22Rv1 (cell line): ENCODE results near the gene CCM2.

Experiments used
- H3K27ac ChIP-seq: fragments of 450-650 bp; 2 replicates; pipeline ENCODE4 v1.5.1; 2017
- ZFX ChIP-seq: fragments of 450-650 bp; IDR thresholded peaks from 2 replicates; pipeline ENCODE4 v1.6.1; 2017; ENCODE audit warnings: antibody characterized with exemption, borderline replicate concordance
- TF ChIP-seq, protein P1 (sequence below): fragments of 450-650 bp; IDR thresholded peaks from 2 replicates; pipeline ENCODE4 v1.5.1; 2017; ENCODE audit warnings: mild to moderate bottlenecking

CCM2 gene

DNA sequence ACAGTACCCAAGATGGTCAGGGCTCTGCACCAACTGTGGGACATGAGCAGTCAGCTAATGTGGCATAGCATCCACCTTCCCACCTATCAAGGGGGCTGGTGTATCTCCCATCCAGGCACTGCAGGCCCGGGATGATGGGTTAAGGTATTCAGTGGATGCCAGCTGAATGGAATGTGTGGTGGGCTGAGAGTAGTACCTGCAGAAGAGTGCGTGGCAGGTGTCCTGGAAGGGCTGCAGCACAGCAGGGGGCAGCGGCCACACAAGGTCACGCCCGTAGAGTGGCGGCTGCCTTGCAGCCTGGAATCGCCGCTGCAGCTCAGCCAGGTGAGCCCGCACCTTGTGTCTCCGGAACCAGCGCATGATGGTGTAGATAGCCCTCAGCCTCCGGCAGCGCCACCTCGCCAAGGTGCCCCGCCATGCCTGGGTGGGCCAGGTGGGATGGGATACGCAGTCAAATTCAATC is 34.5 kb upstream of the CCM2 start:
- no peak overlapping the region for H3K27ac ChIP-seq
- TF ChIP-seq, protein P1, sequence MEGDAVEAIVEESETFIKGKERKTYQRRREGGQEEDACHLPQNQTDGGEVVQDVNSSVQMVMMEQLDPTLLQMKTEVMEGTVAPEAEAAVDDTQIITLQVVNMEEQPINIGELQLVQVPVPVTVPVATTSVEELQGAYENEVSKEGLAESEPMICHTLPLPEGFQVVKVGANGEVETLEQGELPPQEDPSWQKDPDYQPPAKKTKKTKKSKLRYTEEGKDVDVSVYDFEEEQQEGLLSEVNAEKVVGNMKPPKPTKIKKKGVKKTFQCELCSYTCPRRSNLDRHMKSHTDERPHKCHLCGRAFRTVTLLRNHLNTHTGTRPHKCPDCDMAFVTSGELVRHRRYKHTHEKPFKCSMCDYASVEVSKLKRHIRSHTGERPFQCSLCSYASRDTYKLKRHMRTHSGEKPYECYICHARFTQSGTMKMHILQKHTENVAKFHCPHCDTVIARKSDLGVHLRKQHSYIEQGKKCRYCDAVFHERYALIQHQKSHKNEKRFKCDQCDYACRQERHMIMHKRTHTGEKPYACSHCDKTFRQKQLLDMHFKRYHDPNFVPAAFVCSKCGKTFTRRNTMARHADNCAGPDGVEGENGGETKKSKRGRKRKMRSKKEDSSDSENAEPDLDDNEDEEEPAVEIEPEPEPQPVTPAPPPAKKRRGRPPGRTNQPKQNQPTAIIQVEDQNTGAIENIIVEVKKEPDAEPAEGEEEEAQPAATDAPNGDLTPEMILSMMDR: no peak
- no peak for TF ChIP-seq ZFX

DNA sequence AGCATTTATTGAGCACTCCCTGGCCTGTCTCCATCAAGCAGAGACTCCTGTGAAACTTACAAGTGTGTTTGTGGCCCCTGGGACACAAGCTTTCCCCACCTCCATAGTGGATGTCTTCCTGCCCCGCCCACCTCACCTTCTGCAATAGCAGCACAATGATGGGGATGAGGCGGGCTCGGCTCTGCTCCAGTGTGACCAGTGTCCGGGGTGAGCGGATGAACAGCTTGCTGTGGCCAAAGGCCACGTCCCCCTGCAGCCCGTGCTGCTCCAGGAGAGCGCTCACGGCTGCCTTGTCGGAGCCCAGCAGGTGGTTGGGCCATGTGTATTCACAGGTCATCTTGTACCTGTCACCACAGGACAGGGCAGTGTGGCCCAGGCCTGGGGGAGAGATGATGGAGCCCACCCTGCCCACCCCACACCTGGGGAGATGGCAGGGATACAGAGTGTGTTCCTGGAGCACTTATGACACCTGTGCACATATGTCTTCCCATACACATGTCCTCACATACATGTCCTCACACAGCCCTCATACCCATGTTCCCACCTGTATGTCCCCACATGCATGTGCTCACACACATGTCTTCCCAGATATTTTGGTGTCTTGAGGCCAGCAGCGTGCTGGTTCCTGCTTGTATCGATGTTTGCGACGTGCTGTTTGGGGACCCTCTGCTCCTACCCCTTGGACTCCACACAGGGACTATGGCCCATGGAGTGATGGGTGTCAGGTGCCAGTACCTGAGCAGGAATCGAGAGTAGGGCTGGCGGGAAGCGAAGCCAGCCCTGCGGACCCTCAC is 33.9 kb upstream of the CCM2 start:
- TF ChIP-seq, protein P1: no peak
- no peak for TF ChIP-seq ZFX
- H3K27ac ChIP-seq: no peak overlapping the region

GRCh38 chr7:44966731-44967538 is 33.1 kb upstream of the CCM2 start:
- no peak for TF ChIP-seq ZFX
- TF ChIP-seq, protein P1: no peak
- H3K27ac ChIP-seq: no peak overlapping the region

DNA sequence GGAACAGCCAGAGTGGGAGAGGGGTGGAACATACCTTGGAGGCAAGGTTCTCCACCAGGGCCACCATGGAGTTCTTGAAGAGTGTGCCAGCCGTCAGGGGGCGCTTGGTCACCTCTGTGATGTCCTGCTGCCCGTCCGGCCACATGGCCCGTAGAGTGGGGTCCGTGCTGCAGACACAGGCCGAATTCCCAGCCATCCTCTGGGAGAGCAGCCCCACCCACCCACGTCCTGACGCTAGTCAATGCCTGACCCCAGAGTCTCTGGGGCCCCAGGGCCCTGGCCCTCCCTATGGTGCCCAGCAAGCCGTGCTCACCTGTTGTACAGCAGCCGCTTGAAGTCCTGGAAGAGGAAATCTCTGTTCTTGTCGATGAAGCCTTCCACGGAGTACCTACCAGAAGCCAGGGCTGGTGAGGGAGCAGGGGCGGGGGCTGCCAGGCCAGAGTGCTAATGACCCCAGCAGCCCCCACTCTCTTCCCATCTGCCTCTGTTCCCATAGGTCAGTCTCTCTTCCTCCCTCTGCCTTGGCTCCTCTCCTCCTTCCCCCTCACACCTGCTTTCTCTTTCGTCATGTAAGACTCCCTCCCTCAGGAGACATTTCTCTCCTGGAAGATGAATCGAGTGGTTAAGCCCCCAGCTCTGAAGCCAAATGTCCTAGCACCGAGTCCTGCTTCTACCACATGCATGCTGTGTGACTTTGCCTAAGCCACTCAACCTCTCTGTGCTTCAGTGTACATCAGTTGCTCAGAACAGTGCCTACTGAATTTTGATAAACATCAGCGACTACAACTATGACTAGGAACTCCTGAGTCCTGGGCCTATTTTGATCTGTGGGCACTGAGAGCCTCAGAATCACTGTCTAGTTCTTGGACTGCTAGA is 32.2 kb upstream of the CCM2 start:
- TF ChIP-seq ZFX: no peak
- TF ChIP-seq, protein P1: peak; percentile 49
- H3K27ac ChIP-seq: no peak overlapping the region

GRCh38 chr7:44969049-44969700 is 30.8 kb upstream of the CCM2 start:
- TF ChIP-seq, protein P1: no peak

GRCh38 chr7:44969701-44970522 is 30.1 kb upstream of the CCM2 start:
- no peak for TF ChIP-seq ZFX
- TF ChIP-seq, protein P1: no peak
- no peak overlapping the region for H3K27ac ChIP-seq

More at GRCh38 chr7:44969049-44969700, 30.8 kb upstream of the CCM2 start:
- no peak overlapping the region for H3K27ac ChIP-seq
